T1000 (cell line): ENCODE measurements around the gene COX4I1.

Source experiments
- DNase-seq: peaks from one replicate; lab custom pipeline; 2025; ENCODE audit warnings: mixed read lengths; lab: John Stamatoyannopoulos, UW

COX4I1 gene

GRCh38 chr16:85842435-85842834 is 42.9 kb downstream of the COX4I1 start:
- no peak for DNase-seq

GRCh38 chr16:85842848-85843247 is 43.4 kb downstream of the COX4I1 start:
- DNase-seq: no peak

- no peak for DNase-seq
These were observed 44.1 kb downstream of the COX4I1 start for GRCh38 chr16:85843471-85844168.

- DNase-seq: no peak
These were observed 44.6 kb downstream of the COX4I1 start for GRCh38 chr16:85844169-85844481.

- DNase-seq: no peak
These were observed 45.3 kb downstream of the COX4I1 start for GRCh38 chr16:85844786-85845185.

- no peak for DNase-seq
These were observed 45.8 kb downstream of the COX4I1 start for GRCh38 chr16:85845266-85845665.

- DNase-seq: no peak
These were observed 47.0 kb downstream of the COX4I1 start for GRCh38 chr16:85846461-85846860.

- DNase-seq: no peak
These were observed 47.5 kb downstream of the COX4I1 start for GRCh38 chr16:85847036-85847435.

- DNase-seq: no peak
These were observed 48.4 kb downstream of the COX4I1 start for GRCh38 chr16:85847681-85848601.

GRCh38 chr16:85848986-85849385 is 49.5 kb downstream of the COX4I1 start:
- DNase-seq: no peak

GRCh38 chr16:85849388-85849787 is 49.9 kb downstream of the COX4I1 start:
- DNase-seq: no peak

GRCh38 chr16:85850344-85850880 is 50.9 kb downstream of the COX4I1 start:
- no peak for DNase-seq

GRCh38 chr16:85851034-85851785 is 51.7 kb downstream of the COX4I1 start:
- DNase-seq: no peak

GRCh38 chr16:85853547-85854545 is 54.4 kb downstream of the COX4I1 start:
- DNase-seq: no peak

- no peak for DNase-seq
These were observed 55.4 kb downstream of the COX4I1 start for GRCh38 chr16:85854935-85855334.

GRCh38 chr16:85856079-85856478 is 56.6 kb downstream of the COX4I1 start:
- DNase-seq: no peak

GRCh38 chr16:85856585-85856984 is 57.1 kb downstream of the COX4I1 start:
- DNase-seq: no peak
